Dedifferentiated amniotic fluid mesenchymal stem cell (primary cell): Measurements from ENCODE around the gene NEDD4L.
A peak's percentile ranks its signal among the peaks of the same experiment; 100 is the strongest.
"Not testable (repeated sequence)": the region's sequence is repeated elsewhere in the genome, so short reads cannot be mapped to it uniquely, and the experiment has no call there.

Experiments used
- DNase-seq: peaks from one replicate; pipeline ENCODE4 v3.0.0-alpha.2; 2016; ENCODE audit errors: extremely low spot score

The NEDD4L gene

DNA sequence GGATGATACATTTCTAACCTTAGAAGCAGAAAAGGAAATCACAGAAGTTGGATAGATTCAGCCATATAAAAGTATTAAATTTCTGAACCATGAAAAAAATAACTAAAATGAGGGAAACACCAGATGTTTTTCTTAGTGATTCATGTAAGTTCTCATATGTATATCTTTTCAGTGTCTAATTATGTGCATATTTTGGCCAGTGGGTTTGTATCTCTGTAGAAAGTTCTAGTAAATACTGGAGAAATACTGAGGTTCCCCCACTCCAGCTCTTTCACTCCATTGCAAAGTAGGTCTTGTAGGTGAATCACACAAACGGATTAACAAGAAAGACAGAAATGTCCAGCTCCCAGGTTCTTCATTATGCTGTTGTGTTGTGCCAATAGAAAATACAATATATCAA is 222.3 kb downstream of the NEDD4L start:
- DNase-seq = no peak

DNA sequence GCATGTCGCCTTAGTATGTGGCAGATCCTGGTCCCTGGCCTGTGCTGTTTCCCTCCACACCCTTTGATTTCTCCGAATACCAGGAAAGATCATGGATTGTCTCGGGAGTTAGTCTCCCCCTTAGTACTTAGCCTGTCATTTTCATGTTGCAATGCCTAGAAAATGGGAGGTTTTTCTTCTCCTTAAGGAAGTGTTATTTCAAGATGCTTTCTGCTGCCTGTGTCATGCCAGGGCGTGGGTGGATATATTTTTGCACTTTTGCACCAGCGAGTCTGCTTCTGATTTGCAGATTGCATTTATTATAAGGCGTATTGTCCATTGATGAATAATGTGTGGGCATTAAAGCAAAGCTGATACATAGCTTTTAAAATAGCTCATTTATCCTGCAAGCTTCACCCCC is 223.5 kb downstream of the NEDD4L start:
- no peak for DNase-seq

DNA sequence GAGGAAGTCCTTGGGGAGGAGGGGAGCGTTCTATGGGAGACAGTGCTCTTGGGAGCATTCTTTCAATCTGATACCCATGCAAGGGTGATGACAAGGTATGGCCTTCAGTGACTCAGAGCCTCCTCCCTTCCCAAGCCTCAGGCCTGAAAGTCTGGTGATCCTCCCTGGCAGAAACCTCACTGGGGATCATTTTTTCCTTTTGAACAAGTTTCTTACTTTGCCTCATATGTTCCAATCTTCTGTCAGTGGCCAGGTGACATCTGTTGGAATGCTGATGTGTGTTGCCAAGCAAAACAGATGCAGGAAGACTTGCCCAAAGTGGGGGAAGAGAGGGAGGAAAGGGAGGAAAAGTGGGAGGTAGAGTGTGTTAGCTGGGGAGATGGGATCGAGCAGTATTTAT is 224.8 kb downstream of the NEDD4L start:
- peak; percentile 45 for DNase-seq

DNA sequence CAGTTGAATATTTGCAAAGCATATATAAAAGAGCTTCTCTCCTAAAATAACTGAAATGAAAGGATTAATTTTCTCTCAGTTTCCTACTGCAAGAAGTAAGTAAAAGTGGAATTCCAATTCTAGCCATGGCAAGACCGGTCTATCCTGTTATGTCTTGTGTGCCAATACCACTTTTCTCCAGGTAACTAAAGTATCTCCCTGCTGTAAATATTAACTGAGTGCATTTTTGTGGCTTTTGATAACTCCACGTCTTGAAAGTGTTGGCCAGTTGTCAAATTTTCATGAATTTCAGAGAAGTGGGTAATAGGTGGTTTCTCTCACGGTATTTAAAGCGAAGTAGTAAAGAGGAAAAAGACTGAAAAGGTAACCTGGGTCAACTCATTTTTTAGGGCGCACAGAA is 225.9 kb downstream of the NEDD4L start:
- no peak for DNase-seq

DNA sequence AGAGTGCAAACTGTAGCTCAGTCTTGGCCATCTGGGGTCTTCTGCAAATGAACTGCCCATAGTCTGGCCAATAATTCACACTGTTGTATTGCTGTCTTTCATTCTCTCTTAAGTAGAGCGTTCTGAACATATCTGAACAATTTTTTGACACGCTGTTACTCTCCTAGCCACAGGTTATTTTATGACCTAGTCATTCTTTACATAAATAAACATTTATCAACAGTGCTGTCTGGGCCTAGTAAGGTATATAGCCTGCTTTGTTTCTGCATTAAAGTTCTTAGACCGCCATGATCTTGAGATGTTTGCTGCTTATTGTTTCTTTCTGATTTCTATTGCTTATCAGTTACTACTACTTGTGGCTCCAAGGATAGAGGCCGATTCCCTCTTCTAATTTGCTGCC is 226.4 kb downstream of the NEDD4L start:
- DNase-seq = no peak

DNA sequence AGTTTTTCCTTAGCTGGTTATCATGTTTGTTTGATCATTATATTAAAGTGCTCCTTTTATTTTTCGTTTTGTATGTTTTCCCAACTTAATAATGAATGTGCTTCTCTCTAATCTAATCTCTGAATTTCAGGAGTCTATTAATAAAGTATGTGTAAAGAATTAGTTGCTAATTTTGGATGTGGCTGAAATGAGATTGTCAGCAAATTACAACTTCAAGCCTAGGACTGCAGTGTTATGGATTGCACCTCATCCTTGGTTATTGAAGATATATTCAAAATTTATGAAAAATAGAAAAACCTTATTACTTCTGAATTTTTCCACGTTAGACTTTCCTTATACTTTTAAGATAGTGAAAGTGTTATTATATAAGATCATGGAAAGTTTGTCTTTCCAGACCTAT is 227.7 kb downstream of the NEDD4L start:
- DNase-seq = no peak

DNA sequence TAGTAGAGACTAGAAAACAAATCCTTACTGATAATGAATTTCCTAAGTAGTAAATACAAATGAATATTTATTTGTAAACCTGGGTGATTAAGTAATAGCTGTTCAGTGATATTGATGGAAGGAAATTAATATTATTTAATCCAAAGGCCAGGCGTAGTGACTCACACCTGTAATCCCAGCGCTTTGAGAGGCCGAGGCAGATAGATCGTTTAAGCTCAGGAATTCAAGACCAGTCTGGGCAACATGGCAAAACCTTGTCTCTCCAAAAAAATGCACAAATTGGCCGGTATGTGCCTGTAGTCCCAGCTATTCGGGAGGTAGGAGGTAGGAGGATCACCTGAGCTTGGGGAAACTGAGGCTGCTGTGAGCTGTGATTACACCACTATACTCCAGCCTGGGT is 228.2 kb downstream of the NEDD4L start:
- DNase-seq = no peak

DNA sequence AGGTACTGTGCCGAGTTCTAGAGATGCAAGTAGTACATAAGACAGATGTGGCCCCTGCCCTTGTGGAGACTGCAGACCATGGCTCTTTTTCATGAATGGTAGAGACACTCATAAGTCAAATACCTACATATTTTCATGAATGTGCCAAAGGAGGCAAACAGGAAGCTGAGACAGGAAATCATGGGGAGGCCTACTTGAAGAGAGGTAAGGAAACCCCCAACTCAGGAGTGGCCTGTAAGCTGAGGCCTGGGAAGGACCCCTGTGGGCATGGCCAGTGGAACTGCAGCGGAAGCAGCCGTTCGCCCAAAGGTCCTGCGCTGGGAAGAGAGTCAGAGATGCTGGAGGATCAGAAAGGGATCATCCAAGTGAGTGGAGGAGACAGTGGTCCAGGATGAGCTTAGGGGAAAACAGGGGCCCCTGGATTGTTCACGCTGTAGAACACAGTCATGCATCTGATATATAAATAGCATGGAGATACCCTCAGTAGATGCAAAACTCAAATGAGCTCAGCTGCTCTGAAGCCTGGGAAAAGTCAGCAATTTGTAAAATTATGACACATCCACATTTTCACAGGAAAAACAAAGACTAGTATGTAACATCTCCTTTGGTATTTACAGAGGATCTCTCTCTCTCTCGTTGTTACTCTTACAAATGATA is 228.9 kb downstream of the NEDD4L start:
- DNase-seq = no peak

DNA sequence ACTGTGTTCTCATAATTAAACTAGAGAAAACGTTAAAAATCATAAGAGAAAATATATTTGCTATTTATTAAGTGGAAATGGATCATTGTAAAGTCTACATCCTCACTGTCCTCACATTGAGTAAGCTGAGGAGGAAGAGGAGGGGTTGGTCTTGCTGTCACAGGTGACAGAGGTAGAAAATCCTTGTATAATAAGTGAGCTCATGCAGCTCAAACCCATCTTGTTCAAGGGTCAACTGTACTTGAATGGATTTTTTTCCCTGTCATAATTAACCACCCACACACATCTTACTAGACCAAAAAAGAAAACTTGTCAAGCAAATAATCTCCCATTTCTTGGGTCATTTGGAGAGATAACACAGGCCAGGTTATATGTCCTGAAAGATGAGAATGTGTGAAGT is 231.2 kb downstream of the NEDD4L start:
- no peak for DNase-seq

DNA sequence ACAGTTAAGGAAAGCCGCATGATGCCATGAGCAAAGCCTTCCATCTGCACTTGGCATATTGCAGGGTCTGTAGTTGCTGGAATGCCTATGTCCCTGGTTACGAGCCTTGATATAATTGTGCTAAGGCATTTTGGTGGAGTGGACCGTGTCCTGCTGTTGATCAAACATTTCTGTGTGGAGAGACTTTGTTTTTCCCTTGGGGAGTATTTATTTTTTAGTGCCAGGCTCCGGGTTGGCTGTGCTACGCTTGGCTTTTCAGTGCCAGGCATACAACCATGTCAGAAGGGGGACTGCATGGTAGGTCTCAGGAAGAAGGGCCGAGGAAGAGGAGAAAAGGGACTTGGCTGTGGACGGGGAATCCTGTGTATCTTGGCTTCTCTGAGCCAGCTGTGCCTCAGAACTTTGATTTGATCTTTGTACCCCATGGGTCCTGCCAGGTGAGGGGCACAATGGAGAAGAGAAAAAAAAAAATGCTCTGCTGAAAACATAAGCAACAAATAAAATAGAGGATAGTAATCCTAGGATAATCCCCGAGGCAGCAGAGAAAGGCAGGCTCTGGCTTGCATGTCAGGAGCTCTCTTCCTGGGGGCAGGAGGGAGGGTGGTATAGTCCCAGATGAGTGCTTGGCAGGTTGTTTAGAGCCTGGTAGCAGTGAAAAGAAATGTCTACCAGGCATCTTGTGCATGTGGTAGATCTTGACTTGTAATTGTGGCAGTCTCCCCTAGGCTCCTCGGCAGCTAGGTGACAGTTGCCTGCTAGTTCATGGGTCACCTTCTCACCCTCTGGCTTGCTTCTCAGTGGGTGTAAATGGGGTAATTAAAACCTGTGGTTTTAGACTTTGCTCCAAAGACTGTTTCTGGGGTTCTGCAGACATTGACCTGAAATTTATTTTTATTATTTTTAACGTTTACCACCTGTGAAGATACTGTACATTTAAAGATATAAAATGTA is 233.0 kb downstream of the NEDD4L start:
- no peak for DNase-seq

DNA sequence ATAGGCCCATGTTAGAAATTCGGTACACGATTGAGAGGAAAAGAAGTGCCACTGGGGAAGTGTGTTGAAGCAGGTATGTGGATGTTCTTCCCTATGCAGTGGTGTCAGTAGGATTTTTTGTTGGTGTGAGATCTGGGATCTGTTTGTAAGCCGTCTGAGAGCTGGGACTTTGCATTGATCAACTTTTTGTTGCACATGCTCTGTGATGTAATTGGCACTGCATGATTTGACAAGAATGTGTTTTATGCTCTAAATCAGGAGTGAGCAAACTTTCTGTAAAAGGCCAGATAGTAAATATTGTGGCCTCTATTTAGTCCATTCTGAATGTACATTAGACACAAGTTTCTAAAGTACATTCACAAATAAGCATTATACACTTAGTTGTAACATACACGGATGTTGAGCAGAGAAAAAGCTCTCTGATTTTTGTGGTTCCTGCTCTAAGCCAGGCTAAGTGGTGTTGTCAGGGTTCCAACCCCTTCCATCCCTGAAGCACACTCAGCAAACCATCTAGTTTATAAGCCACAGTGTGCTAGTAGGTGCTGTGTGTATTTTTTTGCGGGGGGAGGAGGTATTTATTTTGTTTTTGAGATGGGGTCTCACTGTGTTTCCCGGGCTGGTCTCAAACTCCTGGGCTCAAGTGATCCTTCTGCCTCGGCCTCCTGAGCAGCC is 235.6 kb downstream of the NEDD4L start:
- no peak for DNase-seq

DNA sequence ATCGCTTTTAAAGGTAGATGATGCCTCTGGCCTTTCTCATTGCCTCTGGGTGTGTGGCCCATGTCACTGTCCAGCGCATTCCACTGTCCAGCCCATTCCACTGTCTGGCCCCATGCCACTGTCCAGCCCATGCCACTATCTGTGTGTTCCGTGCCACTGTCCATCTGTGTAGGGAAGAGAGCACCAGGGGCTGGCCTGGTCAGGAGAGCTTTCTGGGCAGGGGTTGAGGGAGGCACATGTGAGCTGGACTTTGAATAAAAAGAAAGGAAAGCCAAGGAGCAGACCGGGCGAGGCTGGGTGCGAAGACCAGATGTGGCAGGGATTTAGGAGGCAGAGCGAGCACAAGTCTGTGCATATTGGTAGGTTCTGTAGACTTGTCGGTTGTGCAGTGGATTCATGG is 236.2 kb downstream of the NEDD4L start:
- DNase-seq = no peak

DNA sequence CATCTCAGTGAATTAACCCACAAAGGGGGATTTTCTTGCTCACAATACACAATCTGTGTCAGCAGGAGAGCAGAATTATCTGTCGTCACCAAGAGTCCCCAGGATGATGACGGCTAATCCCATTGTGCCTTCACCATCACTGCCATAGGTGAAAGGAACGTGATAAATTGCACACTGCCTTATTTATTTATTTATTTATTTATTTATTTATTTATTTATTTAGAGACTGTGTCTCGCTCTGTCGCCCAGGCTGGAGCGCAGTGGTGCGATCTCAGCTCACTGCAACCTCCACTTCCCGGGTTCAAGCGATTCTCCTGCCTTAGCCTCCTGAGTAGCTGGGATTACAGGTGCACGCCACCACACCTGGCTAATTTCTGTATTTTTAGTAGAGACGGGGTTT is 238.8 kb downstream of the NEDD4L start:
- not testable (repeated sequence) for DNase-seq

DNA sequence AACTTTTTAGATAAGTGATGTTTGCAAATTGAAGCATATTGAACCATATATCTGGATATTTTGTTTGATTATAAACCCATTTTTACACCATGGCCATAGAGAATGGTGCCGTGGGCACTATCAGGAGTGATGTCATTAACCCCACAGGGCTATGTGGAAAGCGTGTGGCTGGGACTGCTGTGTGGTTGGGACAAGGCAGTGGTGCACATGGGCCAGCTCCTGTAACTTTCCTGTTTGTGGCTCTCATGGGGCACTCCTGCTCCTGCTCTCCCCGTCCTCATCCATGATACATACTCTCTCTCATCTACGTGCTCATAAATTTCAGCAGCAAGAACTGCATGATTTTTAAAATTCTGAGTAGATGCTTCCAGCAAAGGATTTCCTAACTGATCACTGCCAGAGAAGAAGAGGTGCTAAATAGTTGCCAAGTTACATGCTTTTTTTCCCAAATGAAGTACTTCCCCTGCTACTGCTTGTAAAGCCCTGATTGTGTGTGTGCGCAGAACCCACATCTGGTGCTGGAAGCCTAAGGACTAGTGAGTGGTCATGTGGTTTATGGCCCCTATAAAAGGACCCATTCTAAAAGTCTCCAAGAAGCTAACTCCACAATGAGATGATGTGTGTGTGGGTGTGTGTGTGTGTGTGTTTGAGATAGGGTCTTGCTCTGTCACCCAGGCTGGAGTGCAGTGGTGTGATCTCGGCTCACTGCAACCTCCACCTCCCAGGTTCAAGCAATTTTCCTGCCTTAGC is 240.8 kb downstream of the NEDD4L start:
- DNase-seq = no peak

DNA sequence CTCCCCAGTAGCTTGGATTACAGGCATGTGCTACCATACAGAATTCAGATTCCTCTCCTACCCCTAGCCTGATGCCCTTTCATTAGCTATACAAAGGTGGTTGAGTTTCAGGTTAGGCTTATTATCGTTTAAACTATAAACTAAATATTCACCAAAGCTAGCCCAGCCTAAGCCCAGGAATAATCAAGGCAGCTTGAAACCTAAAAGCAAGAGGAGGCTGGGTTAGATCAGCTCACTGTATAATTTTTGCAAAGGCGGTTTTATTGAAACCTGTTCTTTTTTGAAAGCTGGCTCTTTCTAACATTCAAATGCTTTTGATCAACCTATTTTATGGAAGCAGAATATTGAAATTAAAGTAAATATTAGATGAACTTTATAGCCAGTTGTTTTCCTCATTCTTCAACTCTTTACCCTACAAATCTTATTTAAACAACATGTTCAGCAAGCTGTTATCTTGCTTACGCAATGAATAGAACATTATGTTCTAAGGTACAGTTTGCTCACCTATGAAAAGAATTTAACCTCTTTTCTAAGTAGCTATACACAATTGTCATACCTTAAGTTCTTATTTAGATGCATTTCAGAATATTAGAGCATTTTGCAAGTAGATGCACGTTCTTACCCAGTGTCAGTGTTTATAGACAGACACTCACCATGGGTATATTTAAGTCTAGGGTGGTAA is 241.6 kb downstream of the NEDD4L start:
- DNase-seq = no peak

DNA sequence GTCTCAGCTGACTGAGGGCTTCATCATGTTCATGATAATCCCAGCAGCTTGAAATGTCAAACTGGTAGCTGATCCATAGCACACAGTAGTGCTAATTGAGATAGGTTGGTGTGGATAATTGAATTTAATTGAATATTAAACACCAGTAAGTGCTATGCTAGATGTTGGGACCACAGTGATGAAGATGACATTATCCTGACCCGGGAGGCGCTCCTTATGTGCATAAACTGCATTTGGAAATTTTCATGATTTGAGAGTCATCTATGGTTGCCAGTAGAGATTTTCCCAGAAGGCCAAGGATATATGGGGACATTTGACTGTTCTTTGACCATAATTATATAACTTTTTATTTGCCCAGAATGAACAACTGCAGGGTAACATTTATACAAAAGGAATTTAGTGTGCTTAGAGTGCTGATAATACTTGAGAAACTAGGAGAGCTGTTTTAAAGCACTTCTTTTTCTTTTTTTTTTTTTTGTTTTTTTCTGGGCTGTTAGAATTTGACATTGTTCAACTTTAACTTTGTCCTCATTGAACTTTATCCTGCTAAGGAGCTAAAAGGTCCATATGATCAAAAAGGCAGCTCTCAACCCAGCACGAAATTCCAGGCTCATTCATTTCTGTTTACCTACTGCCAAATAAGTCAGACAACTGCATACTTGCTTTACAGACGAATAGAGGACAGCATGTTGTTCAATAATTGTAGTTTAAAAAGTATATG is 242.8 kb downstream of the NEDD4L start:
- DNase-seq = no peak

DNA sequence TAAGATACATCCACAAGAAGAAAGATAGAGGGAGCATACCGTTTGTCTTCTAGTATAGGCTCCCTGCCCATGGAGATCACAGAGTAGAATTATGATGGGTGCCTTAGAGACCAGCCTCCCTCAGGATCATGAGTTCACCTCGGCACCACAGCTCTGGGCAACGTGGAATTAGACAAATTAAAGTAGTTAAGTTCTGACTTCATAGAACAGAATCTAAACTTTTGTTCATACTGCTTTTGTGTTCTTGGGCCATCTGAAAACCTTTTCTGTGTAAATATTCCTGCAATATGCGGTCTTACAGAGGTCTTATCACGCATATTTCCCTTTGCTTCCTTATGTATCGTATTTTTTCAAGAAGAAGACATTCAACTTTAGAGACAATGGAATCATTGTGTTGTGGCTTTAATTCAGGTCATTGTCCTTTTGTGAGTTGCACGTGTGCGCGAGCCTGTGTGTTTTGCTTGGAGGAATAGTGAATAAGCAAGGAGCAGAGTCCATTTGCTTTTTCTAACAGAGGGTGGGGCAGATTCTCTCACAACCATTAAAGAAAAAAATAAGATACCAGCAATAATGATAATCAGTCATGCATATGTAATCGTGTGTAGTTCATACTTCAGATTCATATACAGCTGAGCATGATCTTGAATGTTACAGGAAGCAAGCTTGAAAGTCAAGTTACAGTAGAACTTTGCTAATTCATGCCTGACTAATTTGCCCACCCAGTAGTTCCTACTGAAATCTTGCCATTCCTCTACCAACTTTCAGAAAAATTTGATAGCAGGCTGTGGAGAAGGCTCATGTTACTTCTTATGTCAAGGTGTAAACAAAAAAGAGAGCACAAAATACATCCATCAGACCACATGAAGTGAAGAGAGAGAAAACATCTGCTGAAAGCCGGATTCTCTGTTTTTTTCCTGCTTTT is 243.6 kb downstream of the NEDD4L start:
- no peak for DNase-seq

DNA sequence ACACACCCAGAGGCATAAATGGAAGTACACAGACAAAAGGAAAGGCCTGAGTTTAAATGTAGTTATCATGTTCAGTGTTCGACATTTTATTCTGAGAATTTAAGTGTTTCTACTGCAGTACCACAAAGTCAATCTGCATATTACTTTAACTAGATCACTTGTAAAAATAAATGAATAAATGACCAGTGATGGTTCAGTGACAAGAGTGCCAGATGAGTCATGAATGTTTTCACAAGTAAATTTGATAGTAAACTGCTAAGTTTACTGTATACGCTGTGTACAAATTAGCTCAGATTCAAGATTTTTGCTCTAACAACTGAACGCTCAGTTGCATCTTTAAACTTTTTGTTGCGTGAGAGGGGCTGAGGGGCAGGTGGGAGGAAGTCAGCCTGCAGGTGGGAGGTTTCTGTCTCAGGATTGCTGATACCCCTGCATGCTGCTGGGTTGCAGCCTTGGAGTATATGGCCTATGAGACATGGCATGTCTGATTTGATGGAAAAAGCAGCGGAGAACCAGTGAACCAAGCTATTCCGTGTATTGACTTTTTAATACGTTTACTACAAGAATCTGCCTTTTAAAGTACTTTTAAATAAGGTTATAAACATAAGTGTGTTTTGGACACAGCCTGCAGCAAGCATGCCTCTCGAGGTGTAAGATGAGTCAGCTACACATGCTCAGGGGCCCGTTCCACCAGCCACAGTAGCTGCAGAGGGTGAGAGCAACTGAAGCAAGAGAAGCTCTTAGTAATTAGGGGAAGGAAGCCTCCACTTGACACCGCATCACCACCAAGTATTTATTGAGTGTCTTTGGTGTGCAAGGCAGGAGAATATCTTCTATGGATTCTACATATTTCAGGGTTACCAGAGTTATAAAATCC is 245.1 kb downstream of the NEDD4L start:
- DNase-seq = no peak
